ENCODE results near the gene RADIL.
A peak's percentile ranks its signal among the peaks of the same experiment; 100 is the strongest.

Gene RADIL

GRCh38 chr7:4831723-4832495 is 51.6 kb downstream of the RADIL start:
- no peaks in the 10 kb centered on the region for H3K9me3 Mint-ChIP-seq
- H3K36me3 Mint-ChIP-seq, result no peaks in the 10 kb centered on the region
- H3K27me3 Mint-ChIP-seq, result no peaks in the 10 kb centered on the region
- no peak overlapping the region for H3K27ac Mint-ChIP-seq
- peaks cover 3% of the 10 kb centered on the region for H3K4me1 Mint-ChIP-seq
- H3K4me3 Mint-ChIP-seq, result no peak overlapping the region

- H3K9me3 Mint-ChIP-seq, result no peaks in the 10 kb centered on the region
- no peak overlapping the region for H3K27ac Mint-ChIP-seq
- no peaks in the 10 kb centered on the region for H3K36me3 Mint-ChIP-seq
- H3K4me3 Mint-ChIP-seq, result no peak overlapping the region
- no peaks in the 10 kb centered on the region for H3K27me3 Mint-ChIP-seq
- peaks cover 3% of the 10 kb centered on the region for H3K4me1 Mint-ChIP-seq
Observed at GRCh38 chr7:4830176-4830575, 53.3 kb downstream of the RADIL start.

GRCh38 chr7:4828720-4829383 is 54.7 kb downstream of the RADIL start:
- Mint-ChIP-seq H3K4me1 (peaks cover 3% of the 10 kb centered on the region), H3K4me3 (no peak overlapping the region), H3K27ac (no peak overlapping the region), H3K27me3 (no peaks in the 10 kb centered on the region), H3K36me3 (no peaks in the 10 kb centered on the region), H3K9me3 (no peaks in the 10 kb centered on the region)

- Mint-ChIP-seq H3K36me3 (no peaks in the 10 kb centered on the region), H3K4me3 (no peak overlapping the region), H3K27me3 (no peaks in the 10 kb centered on the region), H3K9me3 (no peaks in the 10 kb centered on the region), H3K27ac (no peak overlapping the region), H3K4me1 (peaks cover under 1% of the 10 kb centered on the region)
Observed at GRCh38 chr7:4825081-4825480, 58.4 kb downstream of the RADIL start.

GRCh38 chr7:4824120-4824775 is 59.3 kb downstream of the RADIL start:
- peaks cover 2% of the 10 kb centered on the region for H3K27me3 Mint-ChIP-seq
- no peaks in the 10 kb centered on the region for H3K4me1 Mint-ChIP-seq
- H3K4me3 Mint-ChIP-seq, result no peak overlapping the region
- H3K27ac Mint-ChIP-seq, result peak overlapping the region; percentile 35
- no peaks in the 10 kb centered on the region for H3K9me3 Mint-ChIP-seq
- H3K36me3 Mint-ChIP-seq, result no peaks in the 10 kb centered on the region

- H3K4me3 Mint-ChIP-seq, result no peak overlapping the region
- H3K4me1 Mint-ChIP-seq, result no peaks in the 10 kb centered on the region
- no peaks in the 10 kb centered on the region for H3K36me3 Mint-ChIP-seq
- H3K27me3 Mint-ChIP-seq, result peaks cover 2% of the 10 kb centered on the region
- no peaks in the 10 kb centered on the region for H3K9me3 Mint-ChIP-seq
- H3K27ac Mint-ChIP-seq, result no peak overlapping the region
Observed at GRCh38 chr7:4823441-4824119, 59.9 kb downstream of the RADIL start.

- H3K4me1 Mint-ChIP-seq, result no peaks in the 10 kb centered on the region
- peaks cover 2% of the 10 kb centered on the region for H3K27me3 Mint-ChIP-seq
- H3K36me3 Mint-ChIP-seq, result no peaks in the 10 kb centered on the region
- no peak overlapping the region for H3K27ac Mint-ChIP-seq
- no peak overlapping the region for H3K4me3 Mint-ChIP-seq
- no peaks in the 10 kb centered on the region for H3K9me3 Mint-ChIP-seq
Observed at GRCh38 chr7:4822677-4823076, 60.8 kb downstream of the RADIL start.

GRCh38 chr7:4820967-4821471 is 62.5 kb downstream of the RADIL start:
- Mint-ChIP-seq H3K9me3 (no peaks in the 10 kb centered on the region), H3K4me1 (no peaks in the 10 kb centered on the region), H3K4me3 (no peak overlapping the region), H3K36me3 (no peaks in the 10 kb centered on the region), H3K27ac (no peak overlapping the region), H3K27me3 (peaks cover 2% of the 10 kb centered on the region)

- no peaks in the 10 kb centered on the region for H3K9me3 Mint-ChIP-seq
- H3K27me3 Mint-ChIP-seq, result peaks cover 2% of the 10 kb centered on the region
- H3K4me1 Mint-ChIP-seq, result no peaks in the 10 kb centered on the region
- no peaks in the 10 kb centered on the region for H3K36me3 Mint-ChIP-seq
- H3K4me3 Mint-ChIP-seq, result no peak overlapping the region
- H3K27ac Mint-ChIP-seq, result no peak overlapping the region
Observed at GRCh38 chr7:4820405-4820966, 63.0 kb downstream of the RADIL start.

- H3K36me3 Mint-ChIP-seq, result no peaks in the 10 kb centered on the region
- H3K27ac Mint-ChIP-seq, result no peak overlapping the region
- H3K4me3 Mint-ChIP-seq, result no peak overlapping the region
- no peaks in the 10 kb centered on the region for H3K9me3 Mint-ChIP-seq
- peaks cover 3% of the 10 kb centered on the region for H3K27me3 Mint-ChIP-seq
- no peaks in the 10 kb centered on the region for H3K4me1 Mint-ChIP-seq
Observed at GRCh38 chr7:4819560-4820404, 63.7 kb downstream of the RADIL start.

- no peaks in the 10 kb centered on the region for H3K9me3 Mint-ChIP-seq
- no peak overlapping the region for H3K4me3 Mint-ChIP-seq
- H3K27ac Mint-ChIP-seq, result no peak overlapping the region
- H3K27me3 Mint-ChIP-seq, result peaks cover 11% of the 10 kb centered on the region
- no peaks in the 10 kb centered on the region for H3K36me3 Mint-ChIP-seq
- H3K4me1 Mint-ChIP-seq, result no peaks in the 10 kb centered on the region
Observed at GRCh38 chr7:4818000-4818794, 65.3 kb downstream of the RADIL start.

GRCh38 chr7:4817178-4817901 is 66.2 kb downstream of the RADIL start:
- no peaks in the 10 kb centered on the region for H3K9me3 Mint-ChIP-seq
- H3K4me1 Mint-ChIP-seq, result no peaks in the 10 kb centered on the region
- H3K27ac Mint-ChIP-seq, result no peak overlapping the region
- no peak overlapping the region for H3K4me3 Mint-ChIP-seq
- H3K27me3 Mint-ChIP-seq, result peaks cover 13% of the 10 kb centered on the region
- H3K36me3 Mint-ChIP-seq, result no peaks in the 10 kb centered on the region

- no peaks in the 10 kb centered on the region for H3K36me3 Mint-ChIP-seq
- H3K9me3 Mint-ChIP-seq, result no peaks in the 10 kb centered on the region
- no peaks in the 10 kb centered on the region for H3K4me1 Mint-ChIP-seq
- no peak overlapping the region for H3K4me3 Mint-ChIP-seq
- peaks cover 13% of the 10 kb centered on the region for H3K27me3 Mint-ChIP-seq
- no peak overlapping the region for H3K27ac Mint-ChIP-seq
Observed at GRCh38 chr7:4816419-4817080, 67.0 kb downstream of the RADIL start.

Data from activated naive CD4-positive, alpha-beta T cell treated with anti-CD3 and anti-CD28 coated beads, Interleukin-2, amount 50 U/mL, for 24 hours (primary cell).